Mesenchymal stem cell (in vitro differentiated cells and primary cell): ENCODE measurements around the gene ATXN3L.

Experiments
- DNase-seq: peaks from one replicate; pipeline ENCODE4 v3.0.0-alpha.2; 2013
- H2AFZ ChIP-seq: one replicate; pipeline ENCODE4 v1.6.1; 2013; ENCODE audit warnings: low read depth, mild to moderate bottlenecking, control low read depth, inconsistent platforms, low read length, moderate library complexity
- H2AK5ac ChIP-seq: 2 replicates; pipeline ENCODE4 v1.6.1; 2013; ENCODE audit warnings: low read length, moderate library complexity, mild to moderate bottlenecking, inconsistent platforms; ENCODE audit not compliant: severe bottlenecking
- H2BK120ac ChIP-seq: one replicate; pipeline ENCODE4 v1.6.1; 2013; ENCODE audit warnings: low read depth, mild to moderate bottlenecking, inconsistent platforms, low read length, moderate library complexity
- H2BK12ac ChIP-seq, 2 experiments: one replicate each; pipeline ENCODE4 v1.6.1; 2013; ENCODE audit warnings: inconsistent platforms in 2 of 2, low read length in 2 of 2, mild to moderate bottlenecking in 2 of 2, moderate library complexity in 2 of 2, control low read depth in 1 of 2
- H2BK15ac ChIP-seq: one replicate; pipeline ENCODE4 v1.6.1; 2013; ENCODE audit warnings: mild to moderate bottlenecking, low read depth, inconsistent platforms; ENCODE audit not compliant: poor library complexity, severe bottlenecking
- H2BK5ac ChIP-seq: 2 replicates; pipeline ENCODE4 v1.6.1; 2013; ENCODE audit warnings: low read depth, mild to moderate bottlenecking, low read length, control low read depth, inconsistent platforms; ENCODE audit not compliant: poor library complexity, severe bottlenecking
- H3K14ac ChIP-seq, 2 experiments: one replicate each; pipeline ENCODE4 v1.6.1; 2013; ENCODE audit warnings: inconsistent platforms in 2 of 2, low read length in 2 of 2, control low read depth in 1 of 2, mild to moderate bottlenecking in 1 of 2, moderate library complexity in 1 of 2
- H3K18ac ChIP-seq, 2 experiments: one replicate each; pipeline ENCODE4 v1.6.1; 2013; ENCODE audit warnings: inconsistent platforms in 2 of 2, low read length in 2 of 2, control low read depth in 1 of 2, low read depth in 1 of 2, mild to moderate bottlenecking in 1 of 2
- H3K23ac ChIP-seq, 2 experiments: one replicate each; pipeline ENCODE4 v1.6.1; 2013; ENCODE audit warnings: inconsistent platforms in 2 of 2, low read length in 2 of 2, mild to moderate bottlenecking in 2 of 2, moderate library complexity in 2 of 2, control low read depth in 1 of 2
- H3K27ac ChIP-seq: 2 replicates; pipeline ENCODE4 v1.5.1; 2013; ENCODE audit warnings: mild to moderate bottlenecking, moderate library complexity, low read length, control low read depth, inconsistent platforms; ENCODE audit not compliant: poor library complexity, severe bottlenecking
- H3K27me3 ChIP-seq, 2 experiments: 2 replicates each; pipeline versions ENCODE4 v1.6.1 to v1.7.0; 2013; ENCODE audit warnings: low read length in 2 of 2, mild to moderate bottlenecking in 2 of 2, moderate library complexity in 2 of 2, control low read depth in 1 of 2, inconsistent platforms in 1 of 2; ENCODE audit not compliant: control insufficient read depth in 1 of 2, insufficient read depth in 1 of 2
- H3K36me3 ChIP-seq, 2 experiments: 2 replicates each; pipeline versions ENCODE4 v1.6.1 to v1.7.0; 2013; ENCODE audit warnings: low read length in 2 of 2, control low read depth in 1 of 2, inconsistent platforms in 1 of 2, low read depth in 1 of 2, mild to moderate bottlenecking in 1 of 2; ENCODE audit not compliant: insufficient read depth in 2 of 2, control insufficient read depth in 1 of 2
- H3K4ac ChIP-seq, 2 experiments: one replicate each; pipeline ENCODE4 v1.6.1; 2013; ENCODE audit warnings: inconsistent platforms in 2 of 2, low read length in 2 of 2, mild to moderate bottlenecking in 2 of 2, moderate library complexity in 2 of 2, control low read depth in 1 of 2, low read depth in 1 of 2
- H3K4me1 ChIP-seq: 2 replicates; pipeline ENCODE4 v1.6.1; 2013; ENCODE audit warnings: low read depth, low read length, control low read depth; ENCODE audit not compliant: control insufficient read depth, insufficient read depth
- H3K4me2 ChIP-seq: 2 replicates; pipeline ENCODE4 v1.6.1; 2013; ENCODE audit warnings: low read length, mild to moderate bottlenecking, inconsistent platforms; ENCODE audit not compliant: poor library complexity, severe bottlenecking
- H3K4me3 ChIP-seq, 2 experiments: 2 replicates each; pipeline versions ENCODE4 v1.5.1 to v1.7.0; 2013; ENCODE audit warnings: low read length in 2 of 2, mild to moderate bottlenecking in 2 of 2, control low read depth in 1 of 2, low read depth in 1 of 2; ENCODE audit not compliant: insufficient read depth in 1 of 2
- H3K79me1 ChIP-seq: replicated peaks from 2 replicates; pipeline ENCODE4 v1.6.1; 2013; ENCODE audit warnings: mild to moderate bottlenecking, control low read depth, low read length, inconsistent platforms; ENCODE audit not compliant: poor library complexity, severe bottlenecking
- H3K9ac ChIP-seq: 2 replicates; pipeline ENCODE4 v1.7.0; 2013; ENCODE audit warnings: mild to moderate bottlenecking, low read length, moderate library complexity
- H3K9me3 ChIP-seq: 2 replicates; pipeline ENCODE4 v1.7.0; 2013; ENCODE audit warnings: mild to moderate bottlenecking, low read length; ENCODE audit not compliant: control insufficient read depth
- H4K8ac ChIP-seq: one replicate; pipeline ENCODE4 v1.6.1; 2013; ENCODE audit warnings: inconsistent platforms, mild to moderate bottlenecking, low read length, moderate library complexity
- H4K91ac ChIP-seq: one replicate; pipeline ENCODE4 v1.6.1; 2013; ENCODE audit warnings: mild to moderate bottlenecking, low read length, inconsistent platforms
- WGBS: methylation state at CpG from one replicate; pipeline ENCODE4 v1.1.7; 2013; ENCODE audit warnings: mixed read lengths; 5-methylcytosine and 5-hydroxymethylcytosine counted together

Gene ATXN3L

DNA sequence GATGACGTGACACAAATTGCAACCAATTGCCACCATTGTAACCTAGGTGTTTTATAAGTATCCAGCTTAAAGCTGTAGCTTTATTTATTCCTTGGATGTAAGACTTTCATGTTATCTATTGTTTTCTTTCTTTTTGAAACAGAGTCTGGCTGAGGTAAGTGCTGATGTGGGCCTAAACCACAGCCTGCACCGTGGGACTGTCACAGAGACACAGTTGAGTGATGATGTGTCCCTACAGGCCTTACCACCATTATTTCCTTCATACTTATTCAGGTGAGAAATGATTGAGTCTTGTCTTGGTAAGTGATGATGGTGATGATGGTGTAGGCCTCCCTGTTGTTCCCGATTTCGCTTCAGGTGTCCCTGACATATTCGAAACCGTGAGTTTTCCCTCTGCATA, 8.3 kb downstream of the ATXN3L start:
- H3K14ac ChIP-seq: no peak overlapping the region
- H3K36me3 ChIP-seq: no peaks in the 10 kb centered on the region
- no peak overlapping the region for H3K27ac ChIP-seq
- no peak overlapping the region for H3K4me3 ChIP-seq
- no peak overlapping the region for H3K23ac ChIP-seq
- H2BK120ac ChIP-seq: no peak overlapping the region
- WGBS: 98% methylated on average over 4 of the region's 6 CpGs
- H3K79me1 ChIP-seq: no peaks in the 10 kb centered on the region
- no peak overlapping the region for H3K9ac ChIP-seq
- no peaks in the 10 kb centered on the region for H3K4me1 ChIP-seq
- peaks cover 0 to 7% of the 10 kb centered on the region in 2 experiments for H3K27me3 ChIP-seq
- H2AK5ac ChIP-seq: no peak overlapping the region
- no peak overlapping the region for H3K4me2 ChIP-seq
- no peak overlapping the region for H2BK15ac ChIP-seq
- no peak overlapping the region for H4K8ac ChIP-seq
- no peak overlapping the region for H2BK12ac ChIP-seq
- H3K9me3 ChIP-seq: no peaks in the 10 kb centered on the region
- DNase-seq: no peak
- H2BK5ac ChIP-seq: no peak overlapping the region
- no peak overlapping the region for H3K18ac ChIP-seq
- no peak overlapping the region for H4K91ac ChIP-seq
- H3K4ac ChIP-seq: no peak overlapping the region
- H2AFZ ChIP-seq: no peak overlapping the region

DNA sequence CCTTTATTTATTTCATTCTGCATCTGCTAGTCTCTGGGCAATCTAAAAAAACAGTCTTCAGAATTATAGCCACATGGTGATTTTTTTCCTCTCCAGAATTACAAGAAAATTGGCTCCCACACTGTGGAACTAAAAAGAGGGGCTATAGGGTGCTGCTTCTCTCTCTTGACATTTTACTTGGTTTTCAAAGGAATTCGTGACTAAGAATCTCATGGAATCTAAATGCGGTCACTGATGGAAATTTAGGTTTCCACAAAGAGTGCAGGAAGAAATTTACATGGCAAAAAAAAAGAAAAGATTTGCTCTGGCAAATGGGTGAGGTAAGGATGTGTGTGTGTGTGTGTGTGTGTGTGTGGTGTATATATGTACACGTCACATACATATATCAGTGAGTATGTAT, 10.2 kb downstream of the ATXN3L start:
- Histone ChIP-seq H2BK5ac (no peak overlapping the region), H2AK5ac (no peak overlapping the region), H3K36me3 (no peaks in the 10 kb centered on the region), H2BK15ac (no peak overlapping the region), H3K18ac (no peak overlapping the region), H3K79me1 (no peaks in the 10 kb centered on the region), H2BK12ac (no peak overlapping the region), H4K8ac (no peak overlapping the region), H2BK120ac (no peak overlapping the region), H2AFZ (no peak overlapping the region), H4K91ac (no peak overlapping the region), H3K23ac (no peak overlapping the region), H3K4me3 (no peak overlapping the region), H3K9ac (no peak overlapping the region), H3K4ac (no peak overlapping the region), H3K4me2 (no peak overlapping the region), H3K27ac (no peak overlapping the region), H3K4me1 (no peaks in the 10 kb centered on the region), H3K9me3 (no peaks in the 10 kb centered on the region), H3K27me3 (peaks cover 0 to 7% of the 10 kb centered on the region in 2 experiments), H3K14ac (no peak overlapping the region)
- no peak for DNase-seq
- 100% methylated on average over 2 of the region's 3 CpGs for WGBS

DNA sequence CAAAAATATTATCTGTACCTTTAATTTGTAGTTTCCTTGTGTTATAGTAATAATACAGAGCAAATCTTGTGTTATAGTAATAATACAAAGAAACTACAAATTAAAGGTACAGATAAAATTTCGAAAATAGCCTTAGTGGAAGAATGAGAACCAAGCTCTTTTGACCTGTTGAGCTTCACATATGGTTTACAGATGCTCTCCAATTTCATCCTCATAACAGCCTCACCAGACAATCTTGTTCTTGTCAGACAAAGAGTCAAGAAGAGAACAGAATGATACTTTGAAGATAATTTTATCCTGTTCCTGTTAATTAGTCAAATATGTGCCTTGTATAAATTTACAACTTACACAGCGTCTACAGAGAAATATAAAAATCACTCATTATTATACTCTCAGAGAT, 12.8 kb downstream of the ATXN3L start:
- H2BK15ac ChIP-seq: no peak overlapping the region
- no peak overlapping the region for H3K4ac ChIP-seq
- no peak overlapping the region for H3K14ac ChIP-seq
- H3K9me3 ChIP-seq: no peaks in the 10 kb centered on the region
- H3K4me3 ChIP-seq: no peak overlapping the region
- peaks cover 0 to 12% of the 10 kb centered on the region in 2 experiments for H3K27me3 ChIP-seq
- no peak overlapping the region for H2BK5ac ChIP-seq
- H3K4me2 ChIP-seq: no peak overlapping the region
- no peaks in the 10 kb centered on the region for H3K36me3 ChIP-seq
- H3K18ac ChIP-seq: no peak overlapping the region
- no peak overlapping the region for H3K27ac ChIP-seq
- no peak overlapping the region for H4K91ac ChIP-seq
- no peak overlapping the region for H3K23ac ChIP-seq
- no peak overlapping the region for H4K8ac ChIP-seq
- no peak overlapping the region for H2BK12ac ChIP-seq
- WGBS: no CpG with 5 or more reads among the region's 2 CpGs
- DNase-seq: no peak
- no peak overlapping the region for H2BK120ac ChIP-seq
- no peaks in the 10 kb centered on the region for H3K79me1 ChIP-seq
- no peak overlapping the region for H3K9ac ChIP-seq
- no peak overlapping the region for H2AK5ac ChIP-seq
- no peak overlapping the region for H2AFZ ChIP-seq
- no peaks in the 10 kb centered on the region for H3K4me1 ChIP-seq

DNA sequence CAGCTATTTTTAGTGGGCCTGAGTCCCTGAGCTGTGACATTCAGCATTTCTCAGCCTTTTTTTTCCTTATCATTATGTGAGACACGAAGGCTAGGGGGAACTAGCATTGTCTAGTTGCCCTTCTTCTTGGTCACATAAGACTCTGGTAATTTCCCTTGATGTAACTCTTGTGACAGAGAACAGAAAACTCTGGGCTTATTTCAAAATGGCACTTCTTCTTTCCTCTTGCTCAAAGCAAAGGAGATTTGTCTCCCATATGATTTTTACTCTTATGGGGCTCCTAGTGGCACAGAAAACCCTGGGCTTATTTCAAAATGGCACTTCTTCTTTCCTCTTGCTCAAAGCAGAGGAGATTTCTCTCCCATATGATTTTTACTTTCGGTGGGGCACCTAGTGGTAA, 14.7 kb downstream of the ATXN3L start:
- H4K8ac ChIP-seq: no peak overlapping the region
- H2BK15ac ChIP-seq: no peak overlapping the region
- WGBS: 97% methylated on average over 2 of the region's 2 CpGs
- no peaks in the 10 kb centered on the region for H3K79me1 ChIP-seq
- no peak overlapping the region for H3K9ac ChIP-seq
- H2BK12ac ChIP-seq: no peak overlapping the region
- no peaks in the 10 kb centered on the region for H3K4me1 ChIP-seq
- no peak overlapping the region for H3K27ac ChIP-seq
- peaks cover 0 to 6% of the 10 kb centered on the region in 2 experiments for H3K27me3 ChIP-seq
- H3K4me3 ChIP-seq: no peak overlapping the region
- H4K91ac ChIP-seq: no peak overlapping the region
- H3K23ac ChIP-seq: no peak overlapping the region
- no peaks in the 10 kb centered on the region for H3K9me3 ChIP-seq
- no peak overlapping the region for H3K4me2 ChIP-seq
- no peak overlapping the region for H2BK5ac ChIP-seq
- no peak for DNase-seq
- H2BK120ac ChIP-seq: no peak overlapping the region
- H3K18ac ChIP-seq: no peak overlapping the region
- H2AK5ac ChIP-seq: no peak overlapping the region
- H3K4ac ChIP-seq: no peak overlapping the region
- no peak overlapping the region for H3K14ac ChIP-seq
- no peaks in the 10 kb centered on the region for H3K36me3 ChIP-seq
- H2AFZ ChIP-seq: no peak overlapping the region
